ENCODE data around the gene RAVER2.

Gene RAVER2

DNA sequence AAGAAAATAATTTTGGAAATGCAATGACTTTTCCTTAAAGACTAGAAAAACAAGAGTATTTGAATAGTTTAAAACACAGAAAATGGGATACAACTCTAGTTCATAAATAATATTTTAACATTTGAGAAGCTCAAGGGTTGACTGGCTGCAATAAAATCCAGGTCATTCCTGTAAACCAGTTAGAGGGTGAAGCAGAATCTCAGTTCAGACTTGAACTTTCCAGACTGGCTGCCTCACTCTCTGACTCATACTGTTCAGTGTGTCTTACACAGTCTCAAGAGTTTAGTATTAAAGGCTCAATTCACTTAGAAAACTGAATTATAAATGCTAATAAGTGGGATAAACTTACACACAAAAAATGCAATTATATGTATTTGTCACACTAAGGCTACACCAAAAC, 89.9 kb downstream of the RAVER2 start:
- TF ChIP-seq, protein P1, sequence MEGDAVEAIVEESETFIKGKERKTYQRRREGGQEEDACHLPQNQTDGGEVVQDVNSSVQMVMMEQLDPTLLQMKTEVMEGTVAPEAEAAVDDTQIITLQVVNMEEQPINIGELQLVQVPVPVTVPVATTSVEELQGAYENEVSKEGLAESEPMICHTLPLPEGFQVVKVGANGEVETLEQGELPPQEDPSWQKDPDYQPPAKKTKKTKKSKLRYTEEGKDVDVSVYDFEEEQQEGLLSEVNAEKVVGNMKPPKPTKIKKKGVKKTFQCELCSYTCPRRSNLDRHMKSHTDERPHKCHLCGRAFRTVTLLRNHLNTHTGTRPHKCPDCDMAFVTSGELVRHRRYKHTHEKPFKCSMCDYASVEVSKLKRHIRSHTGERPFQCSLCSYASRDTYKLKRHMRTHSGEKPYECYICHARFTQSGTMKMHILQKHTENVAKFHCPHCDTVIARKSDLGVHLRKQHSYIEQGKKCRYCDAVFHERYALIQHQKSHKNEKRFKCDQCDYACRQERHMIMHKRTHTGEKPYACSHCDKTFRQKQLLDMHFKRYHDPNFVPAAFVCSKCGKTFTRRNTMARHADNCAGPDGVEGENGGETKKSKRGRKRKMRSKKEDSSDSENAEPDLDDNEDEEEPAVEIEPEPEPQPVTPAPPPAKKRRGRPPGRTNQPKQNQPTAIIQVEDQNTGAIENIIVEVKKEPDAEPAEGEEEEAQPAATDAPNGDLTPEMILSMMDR (IDR thresholded peaks at IDR 0.05; ENCODE audit: insufficient read depth, low read length, poor library complexity, severe bottlenecking) = no peak

DNA sequence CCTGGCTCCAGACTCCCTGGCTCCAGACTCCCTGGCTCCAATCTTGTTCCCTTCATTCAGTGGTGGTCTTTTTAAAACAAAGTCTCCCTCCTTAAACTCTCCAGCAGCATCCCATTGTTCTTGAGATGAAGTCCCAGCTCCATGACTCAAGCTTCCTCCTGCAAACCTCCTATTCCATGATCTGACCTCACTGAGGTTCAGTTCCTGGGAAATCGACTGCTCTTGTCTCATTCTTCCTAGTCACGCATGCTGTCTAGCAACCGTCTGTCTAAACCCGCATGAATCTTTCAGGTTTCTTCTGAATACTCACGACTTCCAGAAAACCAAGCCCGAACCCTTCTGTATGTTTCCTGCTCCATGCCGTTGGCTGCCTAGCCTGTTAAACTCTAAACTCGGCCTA, 91.9 kb downstream of the RAVER2 start:
- H3K36me3 ChIP-seq (ENCODE audit: control insufficient read depth, insufficient read depth, low read length) = peaks cover 21% of the 10 kb centered on the region
- H3K27me3 ChIP-seq (replicated peaks; ENCODE audit: control insufficient read depth, insufficient read depth, low read length) = no peaks in the 10 kb centered on the region
- DNase-seq (ENCODE audit: extremely low read depth, insufficient read length) = no peak
- H3K4me3 ChIP-seq (replicated peaks; ENCODE audit: low read depth, low read length) = no peak overlapping the region
- TF ChIP-seq, protein P1 (IDR thresholded peaks at IDR 0.05; ENCODE audit: insufficient read depth, low read length, poor library complexity, severe bottlenecking) = no peak

More for the DNA sequence above, 89.9 kb downstream of the RAVER2 start:
- H3K4me3 ChIP-seq (replicated peaks; ENCODE audit: low read depth, low read length) = no peak overlapping the region
- H3K27me3 ChIP-seq (replicated peaks; ENCODE audit: control insufficient read depth, insufficient read depth, low read length) = no peaks in the 10 kb centered on the region
- H3K36me3 ChIP-seq (ENCODE audit: control insufficient read depth, insufficient read depth, low read length) = peaks cover 14% of the 10 kb centered on the region
- DNase-seq (ENCODE audit: extremely low read depth, insufficient read length) = no peak

DNA sequence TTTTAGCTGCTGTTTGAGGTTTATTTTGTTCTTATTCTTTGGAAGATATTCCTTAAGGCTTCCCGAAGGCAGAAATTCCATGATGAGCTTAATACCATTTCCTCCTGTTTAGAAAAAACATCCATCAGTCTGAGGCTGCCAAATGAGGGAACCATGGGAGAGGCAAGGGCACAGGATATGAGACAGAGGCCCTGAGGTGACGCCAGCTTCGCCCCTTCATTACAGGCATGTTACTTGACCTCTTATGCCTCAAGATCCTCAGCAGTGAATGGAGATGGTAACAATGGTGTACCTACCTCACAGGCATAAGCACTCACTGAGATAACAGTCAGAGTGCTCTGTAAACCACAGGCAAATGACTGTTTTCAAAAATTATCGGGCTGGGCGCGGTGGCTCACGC, 93.6 kb downstream of the RAVER2 start:
- no peak for DNase-seq (ENCODE audit: extremely low read depth, insufficient read length)
- no peak overlapping the region for H3K4me3 ChIP-seq (replicated peaks; ENCODE audit: low read depth, low read length)
- H3K36me3 ChIP-seq (ENCODE audit: control insufficient read depth, insufficient read depth, low read length) = peaks cover 21% of the 10 kb centered on the region
- TF ChIP-seq, protein P1 (IDR thresholded peaks at IDR 0.05; ENCODE audit: insufficient read depth, low read length, poor library complexity, severe bottlenecking) = no peak
- H3K27me3 ChIP-seq (replicated peaks; ENCODE audit: control insufficient read depth, insufficient read depth, low read length) = no peaks in the 10 kb centered on the region

DNA sequence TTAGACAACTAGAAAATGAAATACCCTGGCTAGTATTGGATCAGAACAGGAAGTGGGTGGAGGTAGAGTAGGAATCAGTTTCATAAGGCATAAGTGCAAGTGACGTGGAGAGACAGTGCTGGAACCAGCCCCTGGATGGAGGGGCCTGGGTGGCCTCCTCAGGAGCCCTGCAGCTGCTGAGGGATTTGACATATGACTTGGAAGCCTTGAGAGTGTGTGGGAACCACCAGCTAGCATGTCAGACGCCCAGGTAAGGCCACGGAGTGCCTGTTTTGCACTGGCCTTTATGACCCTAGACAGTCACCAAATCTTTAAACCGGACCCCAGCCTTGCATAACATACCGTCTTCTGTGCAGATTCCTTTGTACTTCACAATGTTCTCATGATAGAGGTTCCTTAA, 94.4 kb downstream of the RAVER2 start:
- TF ChIP-seq, protein P1 (IDR thresholded peaks at IDR 0.05; ENCODE audit: insufficient read depth, low read length, poor library complexity, severe bottlenecking) = no peak
- H3K4me3 ChIP-seq (replicated peaks; ENCODE audit: low read depth, low read length) = no peak overlapping the region
- no peak for DNase-seq (ENCODE audit: extremely low read depth, insufficient read length)
- H3K27me3 ChIP-seq (replicated peaks; ENCODE audit: control insufficient read depth, insufficient read depth, low read length) = no peaks in the 10 kb centered on the region
- H3K36me3 ChIP-seq (ENCODE audit: control insufficient read depth, insufficient read depth, low read length) = peaks cover 24% of the 10 kb centered on the region

DNA sequence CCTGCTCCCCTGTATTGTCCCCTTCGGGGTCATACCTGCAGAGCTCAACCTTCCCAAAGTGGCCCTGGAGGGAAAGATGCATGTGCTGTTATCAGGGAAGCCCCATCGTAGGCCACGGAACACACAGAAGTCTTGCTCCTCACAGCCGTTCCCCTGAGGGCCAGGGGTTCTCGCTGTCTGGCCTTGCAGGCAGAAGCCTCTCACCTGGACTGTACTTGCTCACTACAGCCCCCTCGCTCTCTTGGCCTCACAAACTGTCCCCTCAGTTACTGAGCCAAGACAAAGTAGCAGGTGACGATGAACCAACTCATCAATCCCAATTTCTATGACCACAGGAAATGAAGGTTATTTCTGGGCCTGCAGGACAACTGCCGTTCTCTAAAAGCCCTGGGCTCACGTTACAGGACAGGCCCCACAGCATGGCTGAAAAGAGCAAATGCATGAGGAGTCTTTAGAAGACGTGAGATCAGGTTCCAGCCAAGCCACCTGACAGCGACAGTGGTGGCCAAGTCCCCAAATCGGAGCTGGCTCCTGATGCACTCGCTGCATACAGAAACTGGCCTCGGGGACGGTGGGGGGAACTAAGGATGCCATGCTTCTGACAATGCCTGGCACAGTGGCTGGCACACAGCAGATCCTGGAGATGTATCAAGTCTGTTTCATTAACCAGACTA, 95.0 kb downstream of the RAVER2 start:
- H3K36me3 ChIP-seq (ENCODE audit: control insufficient read depth, insufficient read depth, low read length) = peaks cover 27% of the 10 kb centered on the region
- no peak for DNase-seq (ENCODE audit: extremely low read depth, insufficient read length)
- H3K4me3 ChIP-seq (replicated peaks; ENCODE audit: low read depth, low read length) = no peak overlapping the region
- TF ChIP-seq, protein P1 (IDR thresholded peaks at IDR 0.05; ENCODE audit: insufficient read depth, low read length, poor library complexity, severe bottlenecking) = no peak
- H3K27me3 ChIP-seq (replicated peaks; ENCODE audit: control insufficient read depth, insufficient read depth, low read length) = no peaks in the 10 kb centered on the region

Data from GM06990 (cell line).